GM19193 (cell line): ENCODE results near the gene DNAJC24.

ENCODE experiments used
- POLR2A ChIP-seq: IDR thresholded peaks from 4 replicates; pipeline ENCODE4 v1.6.1; 2011; ENCODE audit not compliant: insufficient read depth, insufficient read length; ENCODE audit errors: extremely low read depth

Gene DNAJC24

DNA sequence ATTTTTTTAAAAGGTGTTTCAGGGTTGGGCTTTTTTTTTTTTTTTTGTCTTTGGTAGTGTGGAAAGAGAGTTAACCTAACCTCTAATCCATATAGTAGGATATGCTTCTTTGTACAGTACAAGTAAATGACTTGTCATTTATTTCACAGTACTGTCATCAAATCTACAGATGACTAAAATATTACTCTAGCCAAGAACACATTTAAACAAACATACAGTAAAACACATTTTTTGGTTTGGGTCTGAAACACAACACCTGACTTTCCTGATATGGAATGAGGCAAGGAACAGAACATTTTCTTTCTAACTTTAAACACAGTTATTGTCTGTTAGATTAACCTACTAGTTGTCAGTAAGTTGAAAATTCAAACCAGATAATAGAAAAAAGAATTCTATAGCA is 71.6 kb downstream of the DNAJC24 start:
- TF ChIP-seq POLR2A = no peak

DNA sequence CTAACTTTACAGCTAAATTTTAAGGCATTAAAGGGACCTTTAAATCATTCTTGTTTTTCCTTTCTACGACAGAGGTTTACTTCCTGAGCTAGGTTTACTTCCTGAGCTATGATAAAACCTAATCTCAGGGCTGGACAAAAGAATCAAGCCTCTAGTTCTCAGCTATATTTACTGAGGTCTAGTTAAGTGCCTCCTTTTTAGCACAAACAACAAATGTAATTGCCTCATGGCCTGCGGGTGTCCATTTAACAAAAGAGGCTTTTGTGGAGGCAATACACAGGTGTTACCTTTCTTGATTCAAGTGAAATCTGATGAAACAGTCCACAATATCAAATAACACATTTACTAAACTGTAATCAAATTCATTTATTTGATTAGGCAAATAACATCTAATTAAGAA is 72.4 kb downstream of the DNAJC24 start:
- TF ChIP-seq POLR2A = no peak

DNA sequence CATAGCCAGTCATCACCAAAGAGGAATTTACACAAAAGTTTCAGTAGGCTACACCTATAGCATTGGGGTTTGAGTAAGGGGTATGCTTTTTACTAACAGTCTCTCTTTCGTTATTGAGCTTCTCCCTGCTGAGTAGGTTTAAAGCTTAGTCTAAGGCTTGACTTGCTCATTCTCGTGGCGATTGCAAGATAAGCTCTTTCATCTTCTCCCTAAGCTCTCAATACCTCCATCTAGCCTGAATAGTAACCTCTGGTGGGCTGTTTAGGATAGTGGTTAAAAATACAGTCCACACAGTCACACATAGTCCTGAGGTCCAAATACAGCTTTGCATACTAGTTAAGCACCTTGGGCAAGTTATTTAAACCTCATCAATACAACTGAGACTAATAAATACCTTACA is 74.1 kb downstream of the DNAJC24 start:
- no peak for TF ChIP-seq POLR2A

DNA sequence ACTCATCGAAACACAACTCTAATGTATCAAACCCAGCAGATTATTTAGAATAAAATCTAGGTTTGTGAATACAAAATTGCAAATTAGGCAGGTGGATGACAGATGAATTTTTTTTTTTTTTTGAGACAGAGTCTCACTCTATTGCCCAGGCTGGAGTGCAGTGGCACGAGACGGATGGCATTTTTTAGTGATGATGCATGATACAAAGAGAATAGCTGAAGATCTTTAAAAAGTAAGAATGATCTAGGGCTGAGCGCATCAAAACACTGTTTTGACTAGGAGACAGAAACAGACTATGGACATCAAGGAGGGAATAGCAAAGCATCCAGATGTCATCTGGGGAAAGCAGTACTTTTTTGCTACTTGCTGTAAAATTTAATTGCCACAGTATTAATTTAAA is 76.0 kb downstream of the DNAJC24 start:
- no peak for TF ChIP-seq POLR2A

DNA sequence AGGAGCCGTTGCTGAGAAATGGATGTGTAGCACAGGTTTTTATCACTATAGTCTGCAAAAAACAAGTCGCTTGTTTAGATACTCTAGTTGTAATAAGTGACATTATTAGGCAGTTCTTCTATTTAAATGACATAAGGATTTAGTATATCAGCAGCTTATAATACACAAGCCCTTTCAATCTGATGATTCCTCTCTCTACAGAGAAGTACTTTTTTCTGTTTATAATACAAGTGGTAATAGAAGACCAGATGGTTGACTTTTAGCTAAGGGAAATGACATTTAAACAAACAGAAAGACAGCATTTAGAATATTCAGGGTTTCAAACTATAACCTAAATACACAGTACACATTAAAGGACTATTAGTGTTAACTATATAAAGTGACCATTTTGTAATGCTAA is 79.4 kb downstream of the DNAJC24 start:
- no peak for TF ChIP-seq POLR2A

DNA sequence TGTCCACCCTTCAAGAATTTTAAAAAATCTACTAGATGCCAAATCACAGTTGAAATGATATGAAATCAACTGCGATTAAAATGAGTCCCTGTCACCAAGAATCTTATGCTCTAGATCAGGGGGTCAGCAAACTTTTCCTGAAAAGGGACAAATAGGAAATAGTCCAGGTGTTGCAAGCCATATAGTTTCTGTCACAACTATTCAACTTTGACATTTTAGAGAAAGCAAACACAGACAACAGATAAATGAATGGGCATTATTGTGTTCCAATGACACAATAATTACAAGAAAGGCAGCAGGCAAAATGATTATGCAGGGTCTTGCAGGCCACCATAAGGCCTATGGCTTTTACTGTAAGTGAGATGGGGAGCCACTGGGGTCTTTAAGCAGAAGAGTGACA is 81.2 kb downstream of the DNAJC24 start:
- no peak for TF ChIP-seq POLR2A

DNA sequence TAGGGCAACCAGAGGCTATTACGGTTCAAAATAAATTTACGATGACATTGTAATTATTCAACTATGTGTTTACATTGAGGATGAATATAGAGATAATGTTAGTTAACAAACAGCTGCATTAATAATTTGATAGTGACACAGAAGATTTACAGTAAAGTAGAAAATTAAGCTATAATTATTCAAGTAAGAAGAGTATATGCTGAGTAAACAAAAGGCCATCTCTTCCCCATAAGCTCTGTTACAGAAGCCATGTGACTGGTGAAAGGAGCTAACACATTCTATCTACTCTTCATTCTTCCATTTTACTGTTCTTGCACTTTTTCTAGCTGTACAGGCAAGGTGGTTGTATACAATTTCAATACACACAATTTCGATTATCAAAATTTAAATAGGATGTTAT is 85.5 kb downstream of the DNAJC24 start:
- no peak for TF ChIP-seq POLR2A

DNA sequence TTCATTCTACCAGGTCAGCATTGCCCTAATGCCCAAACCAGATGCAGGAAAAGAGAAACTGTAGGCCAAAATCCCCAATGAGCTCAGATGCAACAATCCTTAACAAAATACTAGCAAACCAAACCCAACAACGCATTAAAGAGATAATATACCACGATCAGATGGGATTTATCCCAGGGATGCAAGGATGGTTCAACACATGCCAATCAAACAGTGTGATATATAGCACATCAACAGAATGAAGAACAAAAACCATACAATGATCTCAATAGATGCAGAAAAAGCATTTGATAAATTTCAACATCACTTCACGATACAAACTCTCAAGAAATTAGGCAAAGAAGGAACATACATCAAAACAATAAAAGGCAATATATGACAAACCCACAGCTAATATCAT is 94.8 kb downstream of the DNAJC24 start:
- TF ChIP-seq POLR2A = no peak

DNA sequence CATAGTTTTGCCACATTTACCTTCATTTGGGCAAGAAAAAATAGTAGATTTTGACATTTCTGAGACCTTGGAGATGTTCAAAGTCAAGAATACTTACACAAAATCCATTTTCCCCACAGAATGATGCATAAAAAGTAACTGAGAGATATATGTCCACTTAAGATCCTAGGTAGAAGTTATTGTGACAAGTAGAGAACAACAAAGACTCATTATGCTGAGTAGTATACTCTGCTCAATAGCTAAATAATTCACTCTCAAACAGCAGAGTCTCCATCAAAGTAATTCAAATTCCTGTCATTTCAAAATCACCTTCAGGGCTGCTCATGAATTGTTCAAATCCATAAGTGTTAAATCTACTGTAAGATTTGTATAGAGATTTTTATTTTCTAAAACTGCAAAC is 104.4 kb downstream of the DNAJC24 start:
- no peak for TF ChIP-seq POLR2A

DNA sequence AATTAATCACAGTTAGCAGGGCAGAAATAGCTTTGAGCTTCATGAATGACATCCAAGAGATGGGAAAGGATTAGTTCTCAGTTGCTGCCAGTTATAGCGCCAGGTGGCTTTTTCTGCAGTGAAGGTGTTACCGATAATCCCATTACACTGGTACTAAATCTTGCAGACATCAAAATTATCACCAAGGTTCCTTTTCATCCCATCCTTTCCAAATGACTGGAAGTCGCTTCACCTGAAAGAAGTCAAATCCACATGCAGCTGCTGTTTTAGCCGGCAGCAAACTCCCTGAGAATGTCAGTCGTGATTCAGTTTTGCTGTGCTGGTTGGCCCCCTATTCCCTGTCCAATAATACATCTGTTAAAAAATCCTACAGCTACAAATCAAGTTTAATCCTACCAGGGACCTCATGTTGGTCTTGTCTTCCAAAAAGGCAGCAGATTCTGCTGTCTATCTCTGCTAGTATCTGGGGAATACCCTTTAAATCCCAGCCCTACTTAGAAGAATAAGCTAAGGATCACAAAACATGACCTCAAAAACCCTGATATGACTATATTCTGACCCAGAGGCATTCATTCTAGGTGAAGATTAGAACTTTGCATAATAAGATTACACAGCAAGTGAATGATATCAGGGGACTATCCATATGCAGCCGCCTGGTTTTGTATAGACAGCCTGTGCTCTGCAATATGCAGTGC is 108.0 kb downstream of the DNAJC24 start:
- no peak for TF ChIP-seq POLR2A

DNA sequence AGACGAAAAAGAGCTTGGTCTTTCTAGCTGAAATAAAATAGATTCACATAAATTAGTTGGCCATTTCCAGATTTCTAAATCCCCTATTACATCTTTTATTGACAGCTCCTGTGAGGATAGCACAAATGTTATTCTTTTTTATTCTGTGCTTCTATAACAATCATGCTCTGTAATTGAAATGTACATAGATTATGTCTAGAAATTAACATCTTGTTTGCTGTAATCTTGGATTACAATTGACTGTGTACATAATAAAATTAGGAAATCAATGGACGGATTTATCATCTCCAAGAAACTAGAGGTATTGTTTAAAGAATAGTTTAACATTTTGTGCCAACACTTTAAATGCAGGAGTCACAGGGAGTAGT is 108.5 kb downstream of the DNAJC24 start:
- no peak for TF ChIP-seq POLR2A

DNA sequence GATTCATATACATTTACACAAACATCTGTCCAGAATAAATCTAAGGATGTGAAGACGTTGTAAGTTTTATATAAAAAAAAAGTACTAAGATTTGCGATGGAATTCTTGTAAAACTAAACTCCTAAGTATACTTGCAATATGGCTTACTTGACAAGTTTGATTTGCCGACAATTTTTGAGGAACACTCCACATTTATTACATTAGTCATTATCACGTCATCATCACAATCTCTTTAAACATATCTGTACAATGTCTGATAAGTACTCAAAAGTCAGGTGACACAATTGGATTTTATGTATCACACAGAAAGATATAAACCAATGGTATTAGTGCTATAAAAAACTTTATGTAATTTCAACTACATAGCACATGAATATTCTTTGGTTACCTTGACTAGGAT is 109.4 kb downstream of the DNAJC24 start:
- no peak for TF ChIP-seq POLR2A

DNA sequence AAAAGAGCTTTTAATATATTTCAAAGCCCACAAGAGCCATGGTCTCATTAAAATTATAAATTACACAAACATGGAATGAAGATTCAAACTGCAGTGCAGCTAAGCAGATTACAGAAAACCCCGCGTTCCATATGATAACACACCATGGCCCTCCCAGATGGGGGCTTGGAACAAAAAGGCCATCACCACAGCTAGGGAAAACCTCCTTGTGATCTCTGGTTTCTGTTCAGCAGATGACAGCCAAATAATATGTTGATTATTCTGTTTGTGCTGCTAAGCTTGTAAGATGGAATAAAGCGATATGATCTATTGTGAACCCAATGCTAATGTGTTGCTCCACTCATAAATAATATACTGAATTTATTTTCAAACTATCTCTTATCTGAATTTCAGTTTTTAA is 111.3 kb downstream of the DNAJC24 start:
- no peak for TF ChIP-seq POLR2A
